ENCODE data around the gene LRRC42. TPM values are rescaled to one million over a fixed set of nuclear protein-coding genes. Genes with fewer than 3 reads are reported as not detected.

LRRC42 gene
- total and polyA plus RNA-seq, 7 donors, result 15.2 to 25.4 (median 19.6) TPM

GRCh38 chr1:54010415-54011117 is 64.4 kb downstream of the LRRC42 start:
- DNase-seq, result no peak
- Histone ChIP-seq H3K27me3 (peaks cover 0 to 12% (median 0%) of the 10 kb centered on the region in 3 donors), H3K4me1 (no peaks in the 10 kb centered on the region), H3K4me3 (no peak overlapping the region), H3K36me3 (no peaks in the 10 kb centered on the region), H3K9me3 (no peaks in the 10 kb centered on the region), H3K27ac (no peak overlapping the region)
- intact Hi-C loops (cut with DNase I), result no loop called here
- no peak for TF ChIP-seq EP300 (IDR thresholded peaks at IDR 0.05)
- TF ChIP-seq, protein P1, sequence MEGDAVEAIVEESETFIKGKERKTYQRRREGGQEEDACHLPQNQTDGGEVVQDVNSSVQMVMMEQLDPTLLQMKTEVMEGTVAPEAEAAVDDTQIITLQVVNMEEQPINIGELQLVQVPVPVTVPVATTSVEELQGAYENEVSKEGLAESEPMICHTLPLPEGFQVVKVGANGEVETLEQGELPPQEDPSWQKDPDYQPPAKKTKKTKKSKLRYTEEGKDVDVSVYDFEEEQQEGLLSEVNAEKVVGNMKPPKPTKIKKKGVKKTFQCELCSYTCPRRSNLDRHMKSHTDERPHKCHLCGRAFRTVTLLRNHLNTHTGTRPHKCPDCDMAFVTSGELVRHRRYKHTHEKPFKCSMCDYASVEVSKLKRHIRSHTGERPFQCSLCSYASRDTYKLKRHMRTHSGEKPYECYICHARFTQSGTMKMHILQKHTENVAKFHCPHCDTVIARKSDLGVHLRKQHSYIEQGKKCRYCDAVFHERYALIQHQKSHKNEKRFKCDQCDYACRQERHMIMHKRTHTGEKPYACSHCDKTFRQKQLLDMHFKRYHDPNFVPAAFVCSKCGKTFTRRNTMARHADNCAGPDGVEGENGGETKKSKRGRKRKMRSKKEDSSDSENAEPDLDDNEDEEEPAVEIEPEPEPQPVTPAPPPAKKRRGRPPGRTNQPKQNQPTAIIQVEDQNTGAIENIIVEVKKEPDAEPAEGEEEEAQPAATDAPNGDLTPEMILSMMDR (IDR thresholded peaks at IDR 0.05), result no peak
- TF ChIP-seq POLR2AphosphoS5 (IDR thresholded peaks at IDR 0.05), result no peak
- TF ChIP-seq POLR2A (IDR thresholded peaks at IDR 0.05), result no peak
- 75 to 77% methylated on average over 5 of the region's 5 CpGs for WGBS, 2 donors

DNA sequence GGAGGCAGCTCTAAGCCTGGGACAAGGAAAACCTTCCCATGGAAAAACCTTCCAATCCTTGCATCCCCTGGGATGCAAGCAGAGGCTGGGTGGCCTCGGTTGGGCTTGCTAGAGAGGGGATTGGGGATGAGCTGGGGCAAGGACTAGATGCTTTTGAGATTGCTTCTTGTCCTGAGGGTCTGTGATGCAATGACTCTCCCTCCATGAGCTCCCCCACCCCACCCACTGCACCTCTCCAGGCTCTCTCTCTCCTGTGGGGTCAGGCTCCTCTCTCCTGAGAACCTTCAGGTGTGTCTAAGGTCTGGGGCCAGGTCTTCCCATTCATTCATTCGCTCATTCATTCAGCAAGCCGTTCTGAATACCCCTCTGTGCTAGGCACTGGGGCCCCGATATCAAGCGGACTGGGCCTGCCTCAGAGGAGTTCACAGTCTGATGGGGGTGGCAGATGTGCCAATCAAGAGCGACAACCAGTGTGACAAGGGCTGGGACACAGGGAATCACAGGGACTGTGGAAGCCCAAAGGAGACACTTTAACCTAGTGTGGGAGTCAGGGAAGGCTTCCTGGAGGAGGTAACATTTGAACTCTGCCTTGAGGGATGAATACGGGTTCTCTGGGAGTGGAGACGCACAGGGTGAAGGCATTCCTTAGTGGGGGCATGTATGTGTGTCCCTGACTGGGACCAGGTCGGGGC is 65.3 kb downstream of the LRRC42 start:
- WGBS, 2 donors, result 88% methylated on average over 9 of the region's 9 CpGs
- DNase-seq, result no peak

GRCh38 chr1:54012008-54012325 is 65.8 kb downstream of the LRRC42 start:
- H3K36me3 ChIP-seq, result no peaks in the 10 kb centered on the region
- no peak overlapping the region for H3K27ac ChIP-seq
- H3K4me3 ChIP-seq, result no peak overlapping the region
- TF ChIP-seq POLR2AphosphoS5 (IDR thresholded peaks at IDR 0.05) (no peak), POLR2A (IDR thresholded peaks at IDR 0.05) (no peak), EP300 (IDR thresholded peaks at IDR 0.05) (no peak)
- TF ChIP-seq, protein P1 (IDR thresholded peaks at IDR 0.05), result no peak
- H3K9me3 ChIP-seq, result no peaks in the 10 kb centered on the region
- whole genome bisulfite sequencing, 2 donors, result 91 to 96% methylated on average over 9 of the region's 9 CpGs
- no peaks in the 10 kb centered on the region for H3K4me1 ChIP-seq
- intact Hi-C loops (cut with DNase I), result no loop called here
- DNase-seq, result no peak
- peaks cover 0 to 12% (median 0%) of the 10 kb centered on the region in 3 donors for H3K27me3 ChIP-seq

More for the DNA sequence above, 65.3 kb downstream of the LRRC42 start:
- intact Hi-C loops (cut with DNase I), result no loop called here
- no peaks in the 10 kb centered on the region for H3K4me1 ChIP-seq
- H3K4me3 ChIP-seq, result no peak overlapping the region
- no peaks in the 10 kb centered on the region for H3K36me3 ChIP-seq
- no peaks in the 10 kb centered on the region for H3K9me3 ChIP-seq
- no peak for TF ChIP-seq POLR2A (IDR thresholded peaks at IDR 0.05)
- no peak for TF ChIP-seq POLR2AphosphoS5 (IDR thresholded peaks at IDR 0.05)
- no peak for TF ChIP-seq EP300 (IDR thresholded peaks at IDR 0.05)
- TF ChIP-seq, protein P1 (IDR thresholded peaks at IDR 0.05), result no peak
- peaks cover 0 to 12% (median 0%) of the 10 kb centered on the region in 3 donors for H3K27me3 ChIP-seq
- H3K27ac ChIP-seq, result no peak overlapping the region

GRCh38 chr1:54012863-54013262 is 66.7 kb downstream of the LRRC42 start:
- no peaks in the 10 kb centered on the region for H3K9me3 ChIP-seq
- 89 to 91% methylated on average over 8 of the region's 8 CpGs for WGBS, 2 donors

More at GRCh38 chr1:54012863-54013262, 66.7 kb downstream of the LRRC42 start:
- H3K27ac ChIP-seq, result no peak overlapping the region
- intact Hi-C loops (cut with DNase I), result no loop called here
- no peak overlapping the region for H3K4me3 ChIP-seq
- no peak for DNase-seq
- no peaks in the 10 kb centered on the region for H3K4me1 ChIP-seq
- TF ChIP-seq, protein P1 (IDR thresholded peaks at IDR 0.05), result no peak
- TF ChIP-seq EP300 (IDR thresholded peaks at IDR 0.05) (no peak), POLR2AphosphoS5 (IDR thresholded peaks at IDR 0.05) (no peak), POLR2A (IDR thresholded peaks at IDR 0.05) (no peak)
- H3K27me3 ChIP-seq, result peaks cover 0 to 12% (median 0%) of the 10 kb centered on the region in 3 donors
- H3K36me3 ChIP-seq, result no peaks in the 10 kb centered on the region

Measured in sigmoid colon (tissue), 7 donors.